Measurements from ENCODE around the gene PGS1.

The PGS1 gene

GRCh38 chr17:78384479-78385175 is 6.2 kb downstream of the PGS1 start:
- in situ Hi-C loops (cut with MboI; ENCODE audit: low sequenced_read_pairs), result no loop called here

GRCh38 chr17:78387977-78388941 is 9.8 kb downstream of the PGS1 start:
- in situ Hi-C loops (cut with MboI; ENCODE audit: low sequenced_read_pairs), result no loop called here

- in situ Hi-C loops (cut with MboI; ENCODE audit: low sequenced_read_pairs), result no loop called here
These were observed 12.0 kb downstream of the PGS1 start for GRCh38 chr17:78390241-78391050.

- in situ Hi-C loops (cut with MboI; ENCODE audit: low sequenced_read_pairs), result no loop called here
These were observed 12.6 kb downstream of the PGS1 start for GRCh38 chr17:78391051-78391431.

GRCh38 chr17:78391843-78392242 is 13.4 kb downstream of the PGS1 start:
- in situ Hi-C loops (cut with MboI; ENCODE audit: low sequenced_read_pairs), result no loop called here

GRCh38 chr17:78392295-78392694 is 13.8 kb downstream of the PGS1 start:
- in situ Hi-C loops (cut with MboI; ENCODE audit: low sequenced_read_pairs), result no loop called here

- in situ Hi-C loops (cut with MboI; ENCODE audit: low sequenced_read_pairs), result no loop called here
These were observed 15.1 kb downstream of the PGS1 start for GRCh38 chr17:78393575-78393974.

- in situ Hi-C loops (cut with MboI; ENCODE audit: low sequenced_read_pairs), result no loop called here
These were observed 15.8 kb downstream of the PGS1 start for GRCh38 chr17:78394209-78394608.

- in situ Hi-C loops (cut with MboI; ENCODE audit: low sequenced_read_pairs), result no loop called here
These were observed 16.7 kb downstream of the PGS1 start for GRCh38 chr17:78395155-78395554.

GRCh38 chr17:78396441-78397337 is 18.2 kb downstream of the PGS1 start:
- in situ Hi-C loops (cut with MboI; ENCODE audit: low sequenced_read_pairs), result no loop called here

GRCh38 chr17:78397681-78398101 is 19.2 kb downstream of the PGS1 start:
- in situ Hi-C loops (cut with MboI; ENCODE audit: low sequenced_read_pairs), result no loop called here

- in situ Hi-C loops (cut with MboI; ENCODE audit: low sequenced_read_pairs), result no loop called here
These were observed 19.9 kb downstream of the PGS1 start for GRCh38 chr17:78398390-78398789.

GRCh38 chr17:78399028-78399692 is 20.7 kb downstream of the PGS1 start:
- in situ Hi-C loops (cut with MboI; ENCODE audit: low sequenced_read_pairs), result no loop called here

- in situ Hi-C loops (cut with MboI; ENCODE audit: low sequenced_read_pairs), result no loop called here
These were observed 21.3 kb downstream of the PGS1 start for GRCh38 chr17:78399693-78400144.

GRCh38 chr17:78400581-78401240 is 22.3 kb downstream of the PGS1 start:
- in situ Hi-C loops (cut with MboI; ENCODE audit: low sequenced_read_pairs), result no loop called here

- in situ Hi-C loops (cut with MboI; ENCODE audit: low sequenced_read_pairs), result no loop called here
These were observed 22.8 kb downstream of the PGS1 start for GRCh38 chr17:78401246-78401645.

GRCh38 chr17:78401891-78402290 is 23.4 kb downstream of the PGS1 start:
- in situ Hi-C loops (cut with MboI; ENCODE audit: low sequenced_read_pairs), result no loop called here

GRCh38 chr17:78403822-78404221 is 25.4 kb downstream of the PGS1 start:
- in situ Hi-C loops (cut with MboI; ENCODE audit: low sequenced_read_pairs), result no loop called here

- in situ Hi-C loops (cut with MboI; ENCODE audit: low sequenced_read_pairs), result no loop called here
These were observed 27.9 kb downstream of the PGS1 start for GRCh38 chr17:78406396-78406795.
